ENCODE results near the gene KLF11. TPM values are rescaled to one million over a fixed set of nuclear protein-coding genes. Genes with fewer than 3 reads are reported as not detected.

Gene KLF11
- total and polyA plus RNA-seq, 2 donors (not counting 3 experiments of a cell fraction or from before 2014, with no cell fraction given): 10.5 to 11.3 TPM

DNA sequence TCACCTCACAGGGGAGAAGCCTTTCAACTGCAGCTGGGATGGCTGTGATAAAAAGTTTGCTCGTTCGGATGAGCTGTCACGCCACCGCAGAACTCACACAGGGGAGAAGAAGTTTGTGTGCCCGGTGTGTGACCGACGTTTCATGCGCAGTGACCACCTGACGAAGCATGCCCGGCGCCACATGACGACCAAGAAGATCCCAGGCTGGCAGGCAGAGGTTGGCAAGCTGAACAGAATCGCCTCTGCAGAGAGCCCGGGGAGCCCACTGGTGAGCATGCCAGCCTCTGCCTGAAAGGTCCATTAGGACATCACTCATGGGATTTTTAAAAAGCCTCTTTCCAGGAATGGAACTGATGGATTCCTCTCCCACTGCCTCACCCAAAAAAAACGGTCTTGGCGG, 8.9 kb downstream of the KLF11 start:
- TF ChIP-seq POLR2A (IDR thresholded peaks at IDR 0.05; ENCODE audit: low read depth, low read length) (no peak), FOS (IDR thresholded peaks at IDR 0.05; ENCODE audit: borderline replicate concordance, insufficient read depth, low read length) (no peak), GATA2 (IDR thresholded peaks at IDR 0.05; ENCODE audit: insufficient read depth, insufficient read length, low read depth, low read length) (no peak)
- TF ChIP-seq, protein P1, sequence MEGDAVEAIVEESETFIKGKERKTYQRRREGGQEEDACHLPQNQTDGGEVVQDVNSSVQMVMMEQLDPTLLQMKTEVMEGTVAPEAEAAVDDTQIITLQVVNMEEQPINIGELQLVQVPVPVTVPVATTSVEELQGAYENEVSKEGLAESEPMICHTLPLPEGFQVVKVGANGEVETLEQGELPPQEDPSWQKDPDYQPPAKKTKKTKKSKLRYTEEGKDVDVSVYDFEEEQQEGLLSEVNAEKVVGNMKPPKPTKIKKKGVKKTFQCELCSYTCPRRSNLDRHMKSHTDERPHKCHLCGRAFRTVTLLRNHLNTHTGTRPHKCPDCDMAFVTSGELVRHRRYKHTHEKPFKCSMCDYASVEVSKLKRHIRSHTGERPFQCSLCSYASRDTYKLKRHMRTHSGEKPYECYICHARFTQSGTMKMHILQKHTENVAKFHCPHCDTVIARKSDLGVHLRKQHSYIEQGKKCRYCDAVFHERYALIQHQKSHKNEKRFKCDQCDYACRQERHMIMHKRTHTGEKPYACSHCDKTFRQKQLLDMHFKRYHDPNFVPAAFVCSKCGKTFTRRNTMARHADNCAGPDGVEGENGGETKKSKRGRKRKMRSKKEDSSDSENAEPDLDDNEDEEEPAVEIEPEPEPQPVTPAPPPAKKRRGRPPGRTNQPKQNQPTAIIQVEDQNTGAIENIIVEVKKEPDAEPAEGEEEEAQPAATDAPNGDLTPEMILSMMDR (IDR thresholded peaks at IDR 0.05; ENCODE audit: extremely low read depth in 1 of 2, insufficient read depth in 1 of 2, low read depth in 1 of 2, low read length in 2 of 2): no peak
- TF ChIP-seq, protein P2, sequence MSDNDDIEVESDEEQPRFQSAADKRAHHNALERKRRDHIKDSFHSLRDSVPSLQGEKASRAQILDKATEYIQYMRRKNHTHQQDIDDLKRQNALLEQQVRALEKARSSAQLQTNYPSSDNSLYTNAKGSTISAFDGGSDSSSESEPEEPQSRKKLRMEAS (IDR thresholded peaks at IDR 0.05; ENCODE audit: insufficient read depth, insufficient read length): no peak
- H3K27me3 ChIP-seq (ENCODE audit: control insufficient read depth in 2 of 2, insufficient read depth in 2 of 2, low read length in 2 of 2): no peaks in the 10 kb centered on the region
- no peaks in the 10 kb centered on the region for H4K20me1 ChIP-seq (replicated peaks; ENCODE audit: control insufficient read depth, extremely low read depth, insufficient read depth, low read length)
- FAIRE-seq (no peak), DNase-seq (ENCODE audit: low read depth, low spot score) (no peak)
- H3K9me3 ChIP-seq (replicated peaks; ENCODE audit: control insufficient read depth, insufficient read depth, low read length): no peaks in the 10 kb centered on the region
- CTCF ChIA-PET: interaction anchor here (1.0 to 17.6 kb wide), 4 partner anchors 21 to 237 kb away, joined by 3 to 340 read pairs (median 84); no protein-coding TSS in a partner anchor
- H3K4me2 ChIP-seq (ENCODE audit: insufficient read depth, low read length): no peak overlapping the region
- no peak overlapping the region for H3K4me3 ChIP-seq (replicated peaks in 1 of 3; ENCODE audit: insufficient read depth in 1 of 3, low read depth in 1 of 3, low read length in 3 of 3)
- H3K4me1 ChIP-seq (ENCODE audit: control insufficient read depth, extremely low read depth, insufficient read depth, low read length): no peaks in the 10 kb centered on the region
- H3K79me2 ChIP-seq (ENCODE audit: control insufficient read depth, insufficient read depth, low read length): no peaks in the 10 kb centered on the region
- no peak overlapping the region for H2AFZ ChIP-seq (ENCODE audit: low read depth, low read length)
- H3K36me3 ChIP-seq (ENCODE audit: control insufficient read depth in 2 of 2, extremely low read depth in 1 of 2, insufficient read depth in 2 of 2, low read length in 2 of 2): peaks cover 10 to 11% of the 10 kb centered on the region in 2 experiments
- no peak overlapping the region for H3K9ac ChIP-seq (replicated peaks; ENCODE audit: extremely low read depth, insufficient read depth, low read length)
- POLR2A ChIA-PET: no interaction called here
- BruUV-seq (replicated peaks): no TSS peak
- H3K27ac ChIP-seq (ENCODE audit: insufficient read depth, low read depth, low read length): no peak overlapping the region
- intact Hi-C loops (cut with micrococcal nuclease) (no loop called here), dilution Hi-C loops (cut with MboI; ENCODE audit: extremely low pct_ligation_motif_present, low sequenced_read_pairs) (no loop called here)
- no peaks in the 10 kb centered on the region for H3K9me1 ChIP-seq (replicated peaks; ENCODE audit: control insufficient read depth, extremely low read depth, insufficient read depth, low read length)

DNA sequence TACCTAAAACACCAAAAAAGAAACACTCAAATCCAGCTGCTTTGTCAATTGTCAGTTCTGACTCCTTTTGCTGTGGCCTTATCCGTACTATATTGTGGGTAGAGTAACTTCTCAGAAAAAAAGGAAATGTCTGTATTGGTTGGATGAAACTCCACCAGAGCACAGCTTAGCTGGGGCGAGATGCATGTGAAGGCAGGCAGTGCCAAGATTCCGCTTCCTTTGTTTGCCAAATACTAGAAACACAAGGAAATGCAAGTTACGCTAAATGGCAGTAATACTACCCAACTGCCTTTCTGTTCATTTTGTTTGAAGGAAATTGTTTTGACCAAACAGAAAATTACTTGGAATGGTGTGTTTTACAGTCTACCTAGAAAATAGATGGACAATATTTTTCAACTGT, 10.0 kb downstream of the KLF11 start:
- intact Hi-C loops (cut with micrococcal nuclease) (no loop called here), dilution Hi-C loops (cut with MboI; ENCODE audit: extremely low pct_ligation_motif_present, low sequenced_read_pairs) (no loop called here)
- no peak overlapping the region for H3K4me3 ChIP-seq (replicated peaks in 1 of 3; ENCODE audit: insufficient read depth in 1 of 3, low read depth in 1 of 3, low read length in 3 of 3)
- TF ChIP-seq, protein P1 (IDR thresholded peaks at IDR 0.05; ENCODE audit: extremely low read depth in 1 of 2, insufficient read depth in 1 of 2, low read depth in 1 of 2, low read length in 2 of 2): no peak
- TF ChIP-seq GATA2 (IDR thresholded peaks at IDR 0.05; ENCODE audit: insufficient read depth, insufficient read length, low read depth, low read length) (no peak), MYC (IDR thresholded peaks at IDR 0.05; ENCODE audit: low read depth, low read length) (no peak), POLR2A (IDR thresholded peaks at IDR 0.05; ENCODE audit: low read depth, low read length) (no peak), EZH2 (IDR thresholded peaks at IDR 0.05; ENCODE audit: borderline replicate concordance, low read depth, low read length, severe bottlenecking) (no peak), POLR2AphosphoS5 (IDR thresholded peaks at IDR 0.05; ENCODE audit: insufficient read depth, low read depth, low read length) (no peak), JUN (IDR thresholded peaks at IDR 0.05; ENCODE audit: borderline replicate concordance, insufficient read depth, insufficient read length, low read depth) (no peak), FOS (IDR thresholded peaks at IDR 0.05; ENCODE audit: borderline replicate concordance, insufficient read depth, low read length) (no peak)
- TF ChIP-seq, protein P2 (IDR thresholded peaks at IDR 0.05; ENCODE audit: insufficient read depth, insufficient read length): no peak
- FAIRE-seq (no peak), DNase-seq (ENCODE audit: low read depth, low spot score) (no peak)
- no peak overlapping the region for H3K9ac ChIP-seq (replicated peaks; ENCODE audit: extremely low read depth, insufficient read depth, low read length)
- no TSS peak for BruUV-seq (replicated peaks)
- no peaks in the 10 kb centered on the region for H3K9me3 ChIP-seq (replicated peaks; ENCODE audit: control insufficient read depth, insufficient read depth, low read length)
- POLR2A ChIA-PET: no interaction called here
- H4K20me1 ChIP-seq (replicated peaks; ENCODE audit: control insufficient read depth, extremely low read depth, insufficient read depth, low read length): no peaks in the 10 kb centered on the region
- CTCF ChIA-PET: interaction anchor here (1.0 to 17.6 kb wide), 4 partner anchors 19 to 239 kb away, joined by 3 to 340 read pairs (median 84); no protein-coding TSS in a partner anchor
- H3K79me2 ChIP-seq (ENCODE audit: control insufficient read depth, insufficient read depth, low read length): no peaks in the 10 kb centered on the region
- H3K27ac ChIP-seq (ENCODE audit: insufficient read depth, low read depth, low read length): no peak overlapping the region
- H2AFZ ChIP-seq (ENCODE audit: low read depth, low read length): no peak overlapping the region
- H3K4me1 ChIP-seq (ENCODE audit: control insufficient read depth, extremely low read depth, insufficient read depth, low read length): peaks cover 4% of the 10 kb centered on the region
- H3K9me1 ChIP-seq (replicated peaks; ENCODE audit: control insufficient read depth, extremely low read depth, insufficient read depth, low read length): no peaks in the 10 kb centered on the region
- H3K36me3 ChIP-seq (ENCODE audit: control insufficient read depth in 2 of 2, extremely low read depth in 1 of 2, insufficient read depth in 2 of 2, low read length in 2 of 2): peaks cover 3 to 11% of the 10 kb centered on the region in 2 experiments
- no peaks in the 10 kb centered on the region for H3K27me3 ChIP-seq (ENCODE audit: control insufficient read depth in 2 of 2, insufficient read depth in 2 of 2, low read length in 2 of 2)
- H3K4me2 ChIP-seq (ENCODE audit: insufficient read depth, low read length): no peak overlapping the region

All from endothelial cell of umbilical vein (primary cell).